HUDEP-2 (cell line): ENCODE results near the gene DOCK10.

Experiments
- DNase-seq, 76 experiments: peaks; one replicate each; lab custom pipeline; 2025; ENCODE audit not compliant: unreplicated experiment in 76 of 76; lab: John Stamatoyannopoulos, UW

The DOCK10 gene

GRCh38 chr2:224798180-224798579 is 244.1 kb downstream of the DOCK10 start:
- no peak for DNase-seq

GRCh38 chr2:224796695-224797305 is 245.5 kb downstream of the DOCK10 start:
- DNase-seq, result no peak

GRCh38 chr2:224793946-224794345 is 248.3 kb downstream of the DOCK10 start:
- DNase-seq, result no peak

DNA sequence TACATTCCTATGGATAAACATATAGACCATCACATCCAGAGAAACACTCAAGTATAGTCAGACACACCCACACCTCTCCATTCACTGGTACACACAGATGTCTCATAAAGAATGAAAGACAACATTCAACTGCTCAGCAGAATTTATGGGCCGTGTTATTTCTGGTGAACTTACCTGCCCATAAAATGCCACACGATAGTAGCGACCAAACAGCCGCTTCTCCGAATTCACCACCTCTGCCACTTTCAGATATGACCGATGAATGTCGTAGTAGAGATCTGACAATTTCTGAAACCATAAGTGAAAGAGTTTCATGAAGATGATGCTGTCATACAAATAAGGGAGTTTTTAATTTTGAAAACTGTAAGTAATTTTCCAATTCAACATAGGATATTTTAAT is 255.4 kb downstream of the DOCK10 start:
- no peak for DNase-seq

GRCh38 chr2:224781400-224781799 is 260.9 kb downstream of the DOCK10 start:
- no peak for DNase-seq

GRCh38 chr2:224780823-224781222 is 261.4 kb downstream of the DOCK10 start:
- no peak for DNase-seq

DNA sequence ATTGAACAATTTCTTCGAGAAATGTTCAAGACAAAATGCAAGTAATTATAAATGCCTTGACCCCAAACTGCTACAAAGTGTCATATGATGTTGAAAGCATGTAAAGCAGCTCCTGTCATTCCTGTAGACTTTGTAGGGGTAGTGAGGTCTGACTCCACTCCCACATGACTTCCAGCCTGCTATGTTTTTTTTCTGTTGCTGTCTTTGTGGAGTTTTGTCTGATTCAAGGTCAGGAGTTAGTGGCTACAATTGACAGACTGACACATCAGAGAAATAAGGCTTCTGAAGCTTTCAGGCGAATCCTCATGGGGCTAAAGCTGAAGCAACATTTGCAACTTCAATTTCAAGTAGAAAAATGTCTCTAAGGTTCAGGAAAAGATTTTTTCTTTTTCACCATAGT is 262.2 kb downstream of the DOCK10 start:
- no peak for DNase-seq

DNA sequence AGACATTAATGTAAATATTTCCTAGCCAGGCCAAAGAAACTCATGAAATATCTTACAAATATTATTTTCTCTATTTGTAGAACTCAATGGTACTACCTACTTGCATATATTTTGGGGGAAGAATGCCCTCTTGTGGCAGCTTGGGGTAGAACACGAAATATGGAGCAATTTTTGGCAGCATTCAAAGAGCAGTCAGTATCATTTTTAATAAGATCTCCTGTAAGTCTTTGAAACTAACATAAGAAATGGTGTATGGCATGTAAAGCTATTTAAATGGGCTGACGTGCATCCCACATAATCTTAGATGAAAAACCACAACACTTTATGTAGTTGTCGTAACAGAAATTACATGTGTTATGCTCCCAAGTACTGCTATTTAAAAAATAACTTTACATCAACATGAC is 263.8 kb downstream of the DOCK10 start:
- DNase-seq, result peak in 30 of 76 experiments; percentile 2 to 50 (median 18)

GRCh38 chr2:224777559-224777930 is 264.7 kb downstream of the DOCK10 start:
- no peak for DNase-seq

DNA sequence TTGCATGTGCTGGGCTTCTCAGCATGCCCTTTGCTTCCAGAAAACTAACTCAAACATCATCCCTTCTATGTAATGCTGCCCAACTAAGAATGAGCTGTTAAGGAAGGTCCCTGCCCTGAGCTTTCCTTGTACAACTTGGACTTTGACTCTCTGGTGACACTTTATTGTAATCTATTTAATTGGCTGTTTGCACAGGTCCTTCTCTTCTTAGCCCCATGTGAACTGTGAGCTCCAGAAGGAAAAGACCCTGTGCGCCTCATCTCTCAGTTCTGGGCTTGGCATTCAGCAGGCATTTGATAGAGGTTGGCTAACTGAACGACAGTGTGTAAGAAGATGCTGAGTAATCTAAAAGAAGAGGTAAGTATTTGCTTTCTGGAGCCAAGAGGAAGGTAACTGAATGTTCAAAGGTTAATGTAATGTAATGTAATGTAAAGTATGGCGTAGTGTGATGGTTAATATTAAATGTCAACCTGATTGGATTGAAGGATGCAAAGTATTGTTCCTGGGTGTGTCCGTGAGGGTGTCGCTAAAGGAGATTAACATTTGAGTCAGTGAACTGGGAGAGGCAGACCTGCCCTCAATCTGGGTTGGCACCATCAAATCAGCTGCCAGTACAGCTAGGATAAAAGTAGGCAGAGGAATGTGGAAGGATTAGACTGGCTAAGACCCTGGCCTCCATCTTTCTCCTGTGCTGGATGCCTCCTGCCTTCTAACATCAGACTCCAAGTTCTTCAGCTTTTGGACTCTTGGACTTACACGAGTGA is 265.3 kb downstream of the DOCK10 start:
- DNase-seq, result no peak

DNA sequence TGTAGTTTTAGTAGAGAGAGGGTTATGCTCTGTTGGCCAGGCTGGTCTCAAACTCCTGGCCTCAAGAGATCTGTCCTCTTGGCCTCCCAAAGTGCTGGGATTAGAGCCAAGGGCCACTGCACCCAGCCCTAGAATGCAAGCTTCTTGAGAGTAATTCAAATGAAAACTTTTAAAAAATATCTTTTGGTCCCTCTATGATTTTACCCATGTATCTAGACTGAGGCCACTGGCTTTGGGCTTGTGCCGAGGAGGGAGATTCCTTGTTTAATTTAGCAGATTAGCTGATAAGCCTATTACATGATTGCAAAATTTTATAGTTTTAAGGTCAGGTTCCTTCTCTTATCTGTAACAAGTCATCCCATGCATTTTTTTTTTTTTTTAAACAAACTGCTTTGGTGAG is 266.6 kb downstream of the DOCK10 start:
- no peak for DNase-seq

GRCh38 chr2:224774735-224775134 is 267.5 kb downstream of the DOCK10 start:
- no peak for DNase-seq

DNA sequence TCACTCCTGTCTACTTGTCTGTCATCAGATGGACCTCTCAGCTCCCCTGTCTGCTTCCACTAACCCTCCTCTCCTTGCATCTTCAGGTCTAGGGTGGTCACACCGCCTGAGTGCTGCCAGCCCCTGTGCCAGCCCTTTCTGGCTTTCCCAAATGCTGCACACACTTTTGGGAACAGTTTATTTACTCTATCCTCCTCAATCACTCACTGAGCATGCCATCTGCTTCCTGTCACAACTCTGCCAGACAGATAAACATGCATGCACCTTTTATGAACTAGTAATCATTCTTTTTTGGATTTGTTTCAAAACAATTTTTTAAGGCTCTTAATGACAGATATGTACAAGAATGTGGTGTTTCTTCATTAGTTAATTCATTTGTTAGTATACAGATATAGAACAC is 269.8 kb downstream of the DOCK10 start:
- no peak for DNase-seq

DNA sequence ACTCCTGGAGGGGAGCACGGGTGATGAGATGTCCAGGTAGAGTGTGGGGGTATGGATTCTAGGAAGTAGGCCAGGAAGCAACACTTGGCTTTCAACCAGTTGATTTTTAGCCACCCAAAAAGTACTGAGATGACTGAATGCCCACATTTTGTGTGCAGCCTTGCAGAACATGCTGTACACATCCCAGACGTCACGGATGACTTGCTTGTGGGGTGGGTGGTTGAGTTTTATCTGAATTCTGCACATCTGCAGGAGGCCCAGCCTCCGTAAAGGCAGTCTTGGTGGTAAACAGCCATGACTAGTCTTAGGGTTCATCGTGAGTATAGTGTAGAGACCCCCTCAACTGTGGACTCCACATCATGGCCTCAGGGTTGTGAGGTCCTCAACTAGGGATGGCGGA is 272.8 kb downstream of the DOCK10 start:
- no peak for DNase-seq

- no peak for DNase-seq
Measured at GRCh38 chr2:224764565-224765236, 277.6 kb downstream of the DOCK10 start.

DNA sequence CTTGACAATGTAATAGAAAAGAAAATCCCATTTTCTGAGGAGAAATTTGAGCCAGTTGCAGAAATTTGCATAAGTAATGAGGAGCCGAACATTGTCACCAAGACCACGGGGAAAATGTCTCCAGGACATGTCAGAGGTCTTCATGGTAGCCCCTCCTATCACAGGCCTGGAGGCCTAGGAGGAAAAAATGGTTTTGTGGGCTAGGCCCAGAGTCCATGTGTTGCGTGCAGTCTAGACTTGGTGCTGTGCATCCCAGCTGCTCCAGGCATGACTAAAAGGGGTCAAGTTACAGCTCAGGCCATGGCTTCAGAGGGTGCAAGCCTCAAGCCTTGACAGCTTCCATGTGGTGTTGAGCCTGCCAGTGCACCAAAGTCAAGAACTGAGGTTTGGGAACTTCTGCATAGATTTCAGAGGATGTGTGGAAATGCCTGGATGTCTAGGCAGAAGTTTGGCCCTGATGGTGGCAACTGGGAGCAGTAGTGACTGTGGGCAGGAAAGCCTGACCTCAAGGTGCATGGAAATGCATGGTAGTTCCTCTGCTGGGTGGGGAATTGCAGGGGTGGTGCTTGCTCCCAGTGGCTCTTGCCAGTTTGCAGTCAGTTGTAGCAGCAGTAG is 284.2 kb downstream of the DOCK10 start:
- no peak for DNase-seq

- DNase-seq, result no peak
Measured at GRCh38 chr2:224753743-224754540, 288.3 kb downstream of the DOCK10 start.

DNA sequence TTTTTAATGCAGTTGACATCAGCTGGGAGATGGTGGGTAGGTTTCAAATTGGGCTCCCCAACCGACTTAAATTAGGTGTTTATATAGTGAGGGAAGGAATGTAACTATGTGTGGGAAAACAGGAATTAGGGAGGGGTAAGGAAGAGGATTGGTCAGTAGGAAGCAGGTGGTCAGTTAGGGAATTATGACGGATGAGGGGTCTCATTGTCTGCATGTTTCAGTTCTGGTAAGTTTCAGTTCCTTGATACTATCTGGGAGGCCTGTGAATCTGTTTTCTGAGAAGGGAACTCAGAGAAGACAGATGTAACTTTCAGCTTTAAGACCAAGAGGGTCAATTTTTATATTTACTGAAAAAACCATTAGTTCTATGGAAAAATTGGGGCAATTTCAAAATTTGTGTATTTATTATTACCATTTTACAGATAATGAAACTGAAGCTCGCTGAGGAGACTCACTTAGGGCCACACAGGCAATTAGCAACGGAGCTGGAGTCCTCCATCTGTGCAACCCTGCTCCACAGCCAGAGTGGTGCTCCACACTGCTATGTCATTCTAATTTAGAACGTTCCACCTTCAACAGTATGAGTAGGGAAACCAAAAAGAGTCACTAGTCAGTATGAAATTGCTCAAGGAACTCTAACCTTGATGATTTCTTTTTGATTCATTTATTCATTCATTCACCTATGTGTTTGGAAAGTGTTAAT is 290.1 kb downstream of the DOCK10 start:
- peak in 1 of 76 experiments; percentile 3 for DNase-seq

- no peak for DNase-seq
Measured at GRCh38 chr2:224749136-224749535, 293.1 kb downstream of the DOCK10 start.

- no peak for DNase-seq
Measured at GRCh38 chr2:224747765-224748164, 294.5 kb downstream of the DOCK10 start.
